GM19239 (cell line): ENCODE data around the gene MGMT.

Experiments used
- DNase-seq: peaks from one replicate; pipeline ENCODE4 v3.0.0; 2011; ENCODE audit warnings: low spot score; ENCODE audit not compliant: insufficient read length
- FAIRE-seq: peaks from 2 replicates; lab custom pipeline; 2011; peaks lifted over from hg19 to GRCh38; lab: Jason Lieb, UNC

MGMT gene

DNA sequence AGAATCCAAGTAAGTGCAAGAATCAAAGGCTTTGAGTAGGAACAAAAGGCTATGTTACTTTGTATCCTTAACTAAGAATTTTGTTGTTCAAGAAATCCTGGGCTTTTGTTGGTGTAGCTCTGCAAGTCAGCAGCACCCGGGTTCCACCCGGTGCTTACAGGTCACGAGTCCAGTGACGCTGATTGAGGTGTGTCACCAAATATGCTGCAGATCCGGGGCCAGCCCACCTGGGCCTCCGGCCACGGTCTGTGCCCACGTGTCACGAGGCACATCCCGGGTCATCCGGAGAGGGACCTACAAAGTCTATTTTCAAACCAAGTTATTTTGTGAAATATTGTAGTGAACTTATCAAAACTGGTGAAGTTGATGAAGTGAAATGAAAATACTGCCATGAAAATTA is 103.1 kb downstream of the MGMT start:
- FAIRE-seq (no peak), DNase-seq (no peak)

DNA sequence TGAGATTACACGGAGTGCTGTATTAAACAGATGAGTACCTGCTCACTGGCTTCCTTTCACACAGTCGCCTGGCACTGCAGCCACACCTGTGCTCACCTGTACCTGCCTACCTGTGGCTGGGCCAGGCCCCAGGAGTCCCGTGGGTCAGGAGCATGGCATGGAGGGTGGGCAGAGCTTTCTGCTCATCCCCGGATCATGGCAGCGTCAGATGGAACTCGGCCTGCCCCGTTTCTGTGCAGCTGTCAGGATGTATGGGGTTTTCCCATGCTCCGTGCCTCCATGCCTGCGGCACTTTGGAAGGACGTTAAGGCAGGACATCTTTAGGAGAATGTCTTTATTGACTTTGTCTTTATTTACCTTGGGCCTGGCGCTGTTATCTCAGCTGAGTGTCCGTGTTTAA is 112.2 kb downstream of the MGMT start:
- DNase-seq (no peak), FAIRE-seq (no peak)

DNA sequence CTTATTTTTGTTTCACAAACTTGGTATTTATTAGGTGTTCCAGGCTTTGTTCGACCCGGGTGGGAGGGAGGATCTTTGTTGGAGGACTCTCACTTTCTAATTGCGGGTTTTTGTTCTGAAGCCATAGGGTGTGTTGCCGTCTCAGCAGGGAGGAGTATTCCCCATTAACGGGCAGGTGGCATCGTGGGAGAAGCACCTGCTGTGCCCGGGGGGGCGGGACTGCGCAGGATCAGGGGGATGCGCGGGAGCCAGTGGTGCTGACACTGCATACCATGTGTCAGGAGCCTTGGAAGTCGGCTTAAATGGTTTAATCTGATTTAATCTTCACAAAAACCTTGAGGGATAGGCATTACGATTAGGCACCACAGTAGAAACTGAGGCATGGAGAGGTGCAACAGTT is 113.0 kb downstream of the MGMT start:
- DNase-seq (no peak), FAIRE-seq (no peak)

DNA sequence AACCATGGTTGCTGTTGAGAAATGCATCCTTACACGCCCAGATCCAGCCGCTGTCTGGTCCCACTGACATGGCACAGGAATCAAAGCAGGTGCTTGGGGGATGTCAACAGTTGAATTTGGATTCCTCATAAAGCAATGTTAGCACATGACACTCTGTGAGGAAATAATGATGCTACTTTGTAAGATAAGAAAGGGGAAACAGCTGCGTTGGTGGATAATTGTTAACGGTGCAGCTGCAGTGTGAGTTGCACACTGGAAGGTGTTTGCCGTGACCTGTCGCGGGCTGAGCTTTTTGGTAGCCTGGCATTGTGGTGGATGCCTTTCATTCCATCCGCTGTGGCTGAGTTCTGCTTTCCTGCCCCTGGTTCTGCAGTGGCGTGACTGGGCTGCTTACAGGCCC is 113.9 kb downstream of the MGMT start:
- no peak for DNase-seq
- FAIRE-seq: no peak

DNA sequence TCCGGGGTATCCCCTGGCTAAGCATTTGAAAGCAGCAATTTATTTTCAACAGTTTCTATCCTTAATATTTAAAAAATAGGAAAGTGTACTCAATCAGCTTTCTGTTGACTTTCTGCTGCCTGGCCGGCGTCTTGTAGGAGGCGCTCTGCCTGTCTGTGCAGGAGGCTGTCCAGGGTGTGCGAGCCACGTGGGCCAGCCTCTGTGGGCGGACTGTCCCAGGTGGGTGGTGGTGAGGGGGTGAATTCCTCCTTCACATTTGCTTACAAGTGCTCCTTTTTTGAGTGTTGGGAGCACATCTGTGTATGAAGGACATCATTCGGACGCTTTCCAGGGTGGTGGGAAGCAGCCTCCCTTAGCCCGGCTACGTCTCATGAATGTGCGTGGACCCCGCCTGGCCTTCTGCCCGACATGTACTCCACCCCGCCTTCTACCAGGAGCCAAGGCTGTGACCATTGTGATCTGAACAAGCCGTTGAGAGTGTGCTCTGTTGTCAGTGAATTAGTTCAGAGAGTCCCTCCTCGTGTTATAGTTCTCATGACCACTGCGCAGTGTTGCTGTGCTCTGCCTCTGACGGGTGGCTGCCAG is 114.9 kb downstream of the MGMT start:
- no peak for DNase-seq
- FAIRE-seq: no peak

DNA sequence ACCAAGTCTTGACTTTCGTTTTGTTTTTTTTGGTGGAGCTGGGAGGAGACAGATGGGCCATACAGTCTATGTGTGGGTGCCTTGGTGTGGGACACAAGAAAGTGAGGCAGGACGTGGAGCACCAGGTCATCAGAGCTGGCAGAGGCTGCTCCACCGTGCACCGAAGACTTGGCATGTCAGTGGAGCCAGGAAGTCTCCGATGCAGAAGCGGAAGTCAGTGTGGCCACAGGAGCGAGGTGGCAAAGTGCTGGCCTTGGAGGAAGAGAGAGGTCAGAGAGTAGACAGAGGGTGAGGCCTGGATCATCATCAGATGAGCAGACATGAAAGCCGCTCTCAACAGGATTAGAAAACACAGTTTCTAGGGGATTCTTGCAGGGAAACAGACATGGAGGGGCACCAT is 116.8 kb downstream of the MGMT start:
- FAIRE-seq: no peak
- no peak for DNase-seq

DNA sequence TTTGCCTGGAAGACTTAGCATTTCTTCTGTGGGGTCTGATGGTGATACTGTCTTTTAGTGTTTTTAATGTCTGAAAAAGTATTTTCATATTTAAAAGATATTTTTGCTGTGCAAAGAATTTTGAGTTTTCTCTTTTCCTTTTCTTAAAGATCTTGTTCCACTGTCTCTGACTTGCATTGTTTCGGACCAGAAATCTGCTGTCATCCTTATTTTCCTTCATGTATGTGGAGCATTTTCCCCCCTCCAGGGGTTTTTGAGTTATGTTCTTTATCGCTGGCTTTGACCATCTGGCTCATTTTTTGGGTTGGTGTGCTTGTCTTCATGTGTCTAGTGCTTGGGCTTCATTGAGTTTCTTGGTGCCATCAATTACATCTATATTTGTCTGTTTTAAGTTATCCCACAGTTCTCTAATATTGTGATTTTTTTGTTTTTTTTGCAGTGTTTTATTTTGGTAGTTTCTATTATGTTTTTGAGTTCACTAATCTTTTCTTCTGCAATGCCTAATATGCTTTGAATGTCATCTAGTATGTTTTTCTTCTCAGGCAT is 119.9 kb downstream of the MGMT start:
- DNase-seq (no peak), FAIRE-seq (no peak)

DNA sequence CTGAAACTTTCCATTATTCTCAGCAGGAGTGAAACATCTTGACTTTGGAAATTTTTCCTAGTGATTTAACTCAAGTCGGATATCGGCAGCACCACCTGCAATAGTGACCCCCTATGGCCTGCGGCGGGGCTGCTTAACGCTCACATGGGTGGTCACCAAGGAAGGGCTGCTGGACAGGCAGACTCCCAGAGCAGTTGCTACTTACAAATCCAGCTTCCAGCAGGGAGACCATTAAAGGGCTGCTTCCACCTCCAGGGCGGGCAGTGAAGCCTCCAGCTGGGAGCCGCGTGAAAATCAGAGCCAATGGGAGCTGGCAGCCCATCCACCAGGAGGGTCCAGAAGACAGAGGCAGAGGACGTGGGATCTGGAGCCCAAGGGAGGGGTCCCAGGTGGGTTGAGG is 122.5 kb downstream of the MGMT start:
- no peak for FAIRE-seq
- no peak for DNase-seq

DNA sequence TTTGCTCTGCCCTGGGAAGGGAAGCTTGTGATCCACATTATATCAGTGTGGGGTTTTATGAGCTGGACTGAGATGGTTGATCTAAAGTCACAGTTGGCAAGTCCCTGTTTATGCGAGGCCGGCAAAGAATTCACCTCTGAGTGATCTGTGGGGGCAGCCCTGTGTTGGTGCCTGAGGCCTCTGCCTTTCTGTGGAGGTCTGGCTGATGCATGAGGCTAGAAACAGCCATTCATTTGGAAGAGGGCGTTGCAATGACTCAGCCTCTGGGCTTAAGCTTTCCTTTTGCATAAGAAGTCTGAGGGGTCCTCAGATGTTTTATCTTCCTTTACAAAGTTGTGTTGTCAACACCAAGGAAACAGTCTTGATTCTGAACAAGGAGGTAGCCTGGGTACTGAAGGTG is 126.9 kb downstream of the MGMT start:
- DNase-seq: no peak
- FAIRE-seq: no peak

DNA sequence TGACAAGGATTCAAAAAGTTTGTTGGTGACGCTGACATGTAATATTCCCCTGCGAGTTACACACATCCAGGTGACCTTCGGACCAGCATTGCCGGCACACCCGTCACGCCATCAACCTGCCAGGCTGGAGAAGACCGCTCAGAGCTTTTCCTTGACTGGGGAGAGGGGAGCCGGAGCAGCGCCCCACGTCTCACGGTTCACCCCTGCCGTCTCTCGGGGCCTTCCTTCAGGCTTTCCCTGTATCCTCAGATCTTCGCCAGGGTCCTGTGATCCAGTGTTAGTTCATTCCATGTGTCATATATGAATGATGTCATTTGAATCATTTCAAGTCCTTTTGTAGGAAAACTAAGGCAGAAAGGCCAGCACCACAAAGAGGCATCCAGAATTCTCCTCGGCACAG is 127.8 kb downstream of the MGMT start:
- FAIRE-seq: no peak
- no peak for DNase-seq

DNA sequence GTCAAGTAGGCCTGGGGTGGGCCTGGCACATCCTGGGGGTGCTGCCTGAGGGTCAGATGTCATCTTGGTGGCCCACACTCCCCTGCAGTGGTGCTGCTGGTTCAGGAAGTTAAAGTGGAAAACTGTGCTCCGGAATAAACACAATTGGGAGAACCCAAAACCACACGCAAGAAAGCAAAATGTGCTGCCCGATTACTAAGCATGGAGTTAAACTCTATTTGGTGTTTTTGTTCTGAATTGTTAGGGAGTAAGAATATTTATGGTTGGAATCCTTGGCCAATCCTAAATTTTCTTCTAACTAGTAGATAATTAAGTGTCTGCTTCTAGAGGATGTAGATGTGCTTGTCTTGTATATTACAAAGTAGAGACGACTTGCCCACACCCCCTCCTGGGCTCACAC is 131.4 kb downstream of the MGMT start:
- FAIRE-seq (no peak), DNase-seq (no peak)

DNA sequence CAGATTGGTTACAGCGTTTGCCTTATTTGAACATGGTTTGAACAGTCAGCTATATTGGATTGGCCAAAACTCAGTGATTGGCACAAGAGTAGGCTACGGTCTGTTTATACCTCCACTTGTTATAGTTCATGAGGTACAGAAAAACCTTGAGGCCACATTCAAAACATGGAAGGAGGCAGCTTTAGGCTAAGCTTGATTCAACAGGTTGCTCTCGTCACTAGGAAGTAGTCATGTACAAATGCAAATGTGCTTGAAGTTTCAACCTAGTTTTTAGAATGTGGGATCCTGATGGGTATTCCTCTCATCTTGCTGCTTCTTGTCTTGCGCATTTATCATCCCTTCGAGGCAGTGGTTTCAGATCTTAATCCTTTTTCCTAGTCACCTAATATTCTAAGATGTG is 132.1 kb downstream of the MGMT start:
- no peak for FAIRE-seq
- no peak for DNase-seq

DNA sequence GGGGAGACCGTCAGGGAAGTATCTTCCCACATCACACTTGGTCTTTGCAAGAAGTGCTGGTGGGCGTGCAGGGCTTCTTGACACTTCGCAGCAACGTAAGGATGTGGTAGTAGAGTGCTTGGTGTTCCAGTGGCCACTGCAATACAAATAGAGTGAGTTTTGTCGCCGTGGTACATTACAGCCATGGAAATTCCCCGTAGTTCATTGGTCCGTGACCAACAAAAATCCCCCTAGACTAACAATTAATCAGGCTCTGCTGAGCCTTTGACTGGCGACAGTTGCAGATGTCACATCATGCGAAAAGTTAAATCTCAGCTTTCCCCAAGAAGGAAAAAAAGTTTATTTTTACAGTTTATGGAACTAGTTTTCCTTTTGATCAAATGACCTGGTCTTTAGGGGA is 134.7 kb downstream of the MGMT start:
- FAIRE-seq (no peak), DNase-seq (no peak)

DNA sequence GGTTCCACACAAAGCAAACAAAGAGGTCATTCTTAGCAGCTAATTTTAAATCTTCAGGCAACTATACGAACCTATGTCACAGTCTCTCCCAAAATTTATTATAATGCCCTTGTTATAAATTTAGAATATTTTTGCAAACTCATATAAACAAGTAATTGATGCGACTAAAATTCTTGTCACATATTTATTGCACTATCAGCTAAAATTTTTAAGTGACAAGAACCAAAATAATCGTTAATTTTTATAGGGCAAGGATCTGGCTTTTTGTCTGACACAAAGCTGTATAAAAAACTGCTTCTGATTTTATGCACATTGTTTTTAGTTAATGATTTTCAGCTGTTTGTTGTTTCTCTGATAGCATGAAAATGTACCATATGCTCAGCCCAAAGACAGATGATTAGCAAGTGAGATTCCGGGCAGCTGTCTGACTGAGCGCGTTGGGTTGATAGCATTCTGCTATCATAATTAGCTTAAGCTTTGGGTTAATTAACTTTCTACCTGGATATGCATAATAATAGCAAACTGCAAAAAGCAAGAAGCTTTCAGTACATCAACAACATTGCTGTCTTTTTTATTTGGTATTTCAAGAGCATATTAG is 136.0 kb downstream of the MGMT start:
- no peak for DNase-seq
- FAIRE-seq: no peak

DNA sequence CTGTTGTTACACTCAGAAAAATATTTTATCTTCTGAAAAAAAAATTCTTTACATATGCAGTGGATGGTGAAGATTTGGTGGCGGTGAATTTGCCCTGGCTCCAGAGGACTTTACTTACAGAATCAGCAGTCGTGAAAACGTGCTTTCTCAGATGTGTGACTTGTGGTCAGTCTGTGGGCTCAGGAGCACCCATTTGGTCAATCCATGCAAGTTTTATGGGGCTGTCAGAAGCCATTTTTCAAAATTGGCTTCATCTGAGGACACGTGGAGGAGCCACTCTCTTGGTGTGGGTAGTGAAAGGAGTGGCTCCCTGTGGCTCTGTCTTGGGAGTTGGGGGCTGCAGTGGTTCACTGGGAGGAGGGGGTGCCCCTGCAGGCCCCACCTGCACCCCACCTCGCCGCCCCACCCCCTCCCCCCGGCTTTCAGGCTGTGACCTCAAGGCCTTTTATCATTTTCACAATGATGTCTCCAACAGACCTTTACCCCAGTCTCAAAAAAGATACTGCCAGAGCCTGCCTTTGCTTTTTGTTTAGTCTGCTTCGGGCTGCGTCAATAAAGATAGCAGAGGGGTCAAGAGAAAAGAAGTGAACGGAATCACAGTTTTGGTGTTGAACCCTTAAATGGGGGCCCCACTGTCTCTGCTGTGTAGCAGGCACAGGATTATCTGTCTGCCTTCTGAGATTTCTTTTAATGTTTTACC is 137.4 kb downstream of the MGMT start:
- no peak for DNase-seq
- peak; percentile 64 for FAIRE-seq

DNA sequence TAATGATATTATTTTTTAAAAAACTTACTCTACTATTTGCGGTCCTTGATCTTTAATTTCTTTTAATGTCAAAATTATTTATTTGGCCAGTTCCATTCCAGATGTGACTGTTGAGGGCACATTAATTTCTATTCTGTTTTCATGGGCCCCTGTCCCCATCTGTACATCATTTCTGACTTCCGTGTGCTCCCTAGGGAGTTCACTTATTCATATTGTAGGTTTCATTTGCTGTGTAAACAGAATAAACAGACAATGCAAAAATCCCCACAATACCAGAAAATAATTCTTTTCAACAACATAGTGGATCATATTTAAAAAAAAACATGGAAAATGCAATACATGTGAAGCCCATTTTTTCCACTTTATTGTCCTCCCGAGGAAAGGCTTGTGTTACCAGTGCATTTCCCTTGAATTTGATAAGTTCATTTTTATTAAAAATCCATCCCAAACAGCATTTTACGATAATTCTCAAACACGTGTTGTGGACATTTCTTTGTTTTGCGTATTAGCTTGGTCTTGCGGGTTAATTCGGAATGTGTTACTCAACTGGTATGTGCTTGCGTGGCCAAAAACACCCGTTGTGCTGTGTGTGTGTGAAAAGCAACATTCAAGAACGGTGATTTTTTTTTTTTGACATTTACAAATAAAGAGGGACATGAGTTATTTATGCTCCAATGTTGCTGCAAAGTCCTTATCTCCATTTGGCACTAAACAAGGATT is 138.4 kb downstream of the MGMT start:
- FAIRE-seq (no peak), DNase-seq (no peak)

DNA sequence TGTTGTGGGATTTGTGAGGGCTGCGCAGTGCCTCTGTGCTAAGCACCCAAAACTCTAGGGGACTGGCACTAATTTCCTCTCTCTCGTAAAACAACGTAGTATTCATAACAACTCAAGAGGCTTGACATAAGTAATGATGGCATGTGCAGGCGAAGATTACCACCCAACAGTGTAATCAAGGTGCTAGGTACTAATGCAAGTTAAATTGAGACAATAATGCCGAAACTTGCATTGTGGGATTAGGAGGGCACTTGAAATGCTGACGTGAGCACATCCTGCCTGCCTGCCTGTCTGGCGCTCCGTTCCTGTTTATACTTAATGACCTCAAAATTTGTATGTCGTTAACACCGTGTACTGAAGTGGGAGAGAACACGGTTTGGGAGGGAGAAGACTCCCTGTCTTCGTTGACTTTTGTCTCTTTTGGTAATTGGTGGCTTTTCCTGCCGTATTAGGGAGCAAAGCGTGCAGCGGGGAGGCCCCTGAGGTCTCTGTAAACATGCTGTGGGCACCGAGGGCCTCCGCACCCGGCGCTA is 139.0 kb downstream of the MGMT start:
- DNase-seq: no peak

DNA sequence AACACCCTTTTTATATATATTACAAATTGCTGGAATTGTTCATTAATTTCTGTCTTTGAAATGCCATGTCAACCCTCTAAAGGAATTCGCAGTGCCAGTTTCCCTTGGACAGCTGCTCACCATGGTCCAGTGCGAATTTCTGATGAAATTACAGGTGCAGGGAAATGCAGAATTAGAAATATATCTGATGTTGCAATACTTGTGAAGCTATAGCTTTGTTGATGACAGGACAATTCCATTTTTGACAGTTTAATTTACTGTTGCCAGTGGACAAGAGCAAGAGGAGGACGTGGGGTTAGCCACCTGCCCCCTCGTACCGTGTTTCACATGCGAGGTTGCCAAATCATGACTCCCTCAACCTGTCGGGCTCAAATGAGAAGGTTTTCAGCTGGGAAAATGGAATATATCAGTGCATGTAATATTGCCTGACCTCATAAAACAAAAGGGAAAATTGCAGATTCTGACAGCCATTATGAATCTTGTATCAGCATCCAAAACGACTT is 140.6 kb downstream of the MGMT start:
- DNase-seq: no peak
- FAIRE-seq: no peak

More for the DNA sequence above, 139.0 kb downstream of the MGMT start:
- no peak for FAIRE-seq

DNA sequence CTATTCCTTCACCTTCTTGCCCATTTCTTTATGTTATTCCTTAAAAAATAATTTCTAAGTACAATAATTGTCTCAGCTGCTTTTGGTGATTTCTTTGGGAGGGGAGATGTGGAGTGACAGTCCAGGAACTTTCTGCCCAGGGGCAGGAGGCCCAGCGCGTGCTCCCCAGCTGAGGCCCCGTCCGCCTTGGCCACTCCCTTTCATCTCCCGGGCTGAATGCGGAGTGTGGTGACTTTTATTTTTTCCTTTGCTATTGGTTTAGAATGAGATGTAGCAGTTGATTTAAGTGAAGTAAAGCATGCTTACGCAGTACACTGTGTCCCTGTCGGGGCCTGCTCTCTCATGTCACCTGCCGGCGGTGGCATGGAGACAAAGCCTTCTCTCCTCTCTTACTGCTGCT is 141.6 kb downstream of the MGMT start:
- DNase-seq: no peak
- FAIRE-seq: no peak

DNA sequence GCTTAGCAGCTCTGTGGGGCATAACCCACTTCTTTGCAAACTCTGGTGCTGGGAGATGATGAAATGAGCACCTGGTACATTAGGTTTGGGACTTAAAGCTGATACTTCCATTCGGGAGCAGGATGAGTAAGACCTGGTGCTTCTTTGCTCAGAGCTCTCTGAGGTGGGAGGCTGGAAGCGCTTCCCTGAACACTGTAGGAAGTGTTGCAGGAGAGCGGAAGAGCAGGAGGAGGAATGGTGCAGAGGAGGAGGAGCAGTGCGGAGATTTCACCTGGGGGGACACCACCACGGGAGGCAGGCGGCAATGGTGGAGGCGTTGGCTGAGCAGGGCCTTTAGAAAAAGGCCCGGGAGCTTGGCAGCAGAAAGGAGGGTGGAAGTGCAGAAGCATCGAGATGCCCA is 142.5 kb downstream of the MGMT start:
- no peak for FAIRE-seq
- no peak for DNase-seq
